ENCODE results near the gene SLC6A13. TPM values are rescaled to one million over a fixed set of nuclear protein-coding genes. Genes with fewer than 3 reads are reported as not detected.
A peak's percentile ranks its signal among the peaks of the same experiment; 100 is the strongest.

The SLC6A13 gene
- total RNA-seq, 3 donors from 2014 or later = 1.3 TPM; not detected in 2

GRCh38 chr12:208813-209212, 53.8 kb downstream of the SLC6A13 start:
- no peaks in the 10 kb centered on the region for H3K36me3 ChIP-seq
- no peak for TF ChIP-seq POLR2A (IDR thresholded peaks at IDR 0.05)
- TF ChIP-seq CTCF (IDR thresholded peaks at IDR 0.05) = no peak
- no peak for TF ChIP-seq POLR2AphosphoS5 (IDR thresholded peaks at IDR 0.05)
- H3K4me3 ChIP-seq = no peak overlapping the region
- no peaks in the 10 kb centered on the region for H3K4me1 ChIP-seq
- no peaks in the 10 kb centered on the region for H3K9me3 ChIP-seq
- intact Hi-C loops (cut with DNase I; ENCODE audit: low total_unique reads) = no loop called here
- DNase-seq (ENCODE audit: low spot score in 2 of 2) = no peak
- H3K27me3 ChIP-seq = peaks cover 0 to 2% of the 10 kb centered on the region in 2 donors
- H3K27ac ChIP-seq = no peak overlapping the region

- TF ChIP-seq CTCF (IDR thresholded peaks at IDR 0.05) (no peak), POLR2A (IDR thresholded peaks at IDR 0.05) (no peak), POLR2AphosphoS5 (IDR thresholded peaks at IDR 0.05) (no peak)
- intact Hi-C loops (cut with DNase I; ENCODE audit: low total_unique reads) = no loop called here
- no peaks in the 10 kb centered on the region for H3K36me3 ChIP-seq
- no peak overlapping the region for H3K27ac ChIP-seq
- no peak for DNase-seq (ENCODE audit: low spot score in 2 of 2)
- H3K4me1 ChIP-seq = no peaks in the 10 kb centered on the region
- no peaks in the 10 kb centered on the region for H3K9me3 ChIP-seq
- no peak overlapping the region for H3K4me3 ChIP-seq
- H3K27me3 ChIP-seq = no peaks in the 10 kb centered on the region
Observed at GRCh38 chr12:207804-208203, 54.8 kb downstream of the SLC6A13 start.

GRCh38 chr12:206746-207440, 55.7 kb downstream of the SLC6A13 start:
- TF ChIP-seq POLR2A (IDR thresholded peaks at IDR 0.05) = no peak
- TF ChIP-seq POLR2AphosphoS5 (IDR thresholded peaks at IDR 0.05) = no peak
- TF ChIP-seq CTCF (IDR thresholded peaks at IDR 0.05) = no peak
- no peaks in the 10 kb centered on the region for H3K9me3 ChIP-seq
- no peaks in the 10 kb centered on the region for H3K4me1 ChIP-seq
- DNase-seq (ENCODE audit: low spot score in 2 of 2) = no peak
- H3K4me3 ChIP-seq = no peak overlapping the region
- H3K27me3 ChIP-seq = no peaks in the 10 kb centered on the region
- intact Hi-C loops (cut with DNase I; ENCODE audit: low total_unique reads) = no loop called here
- H3K27ac ChIP-seq = no peak overlapping the region
- H3K36me3 ChIP-seq = no peaks in the 10 kb centered on the region

GRCh38 chr12:205026-205425, 57.6 kb downstream of the SLC6A13 start:
- TF ChIP-seq CTCF (IDR thresholded peaks at IDR 0.05) (no peak), POLR2A (IDR thresholded peaks at IDR 0.05) (no peak), POLR2AphosphoS5 (IDR thresholded peaks at IDR 0.05) (no peak)
- Histone ChIP-seq H3K9me3 (no peaks in the 10 kb centered on the region), H3K4me1 (no peaks in the 10 kb centered on the region), H3K27ac (no peak overlapping the region), H3K27me3 (no peaks in the 10 kb centered on the region), H3K36me3 (no peaks in the 10 kb centered on the region), H3K4me3 (no peak overlapping the region)
- intact Hi-C loops (cut with DNase I; ENCODE audit: low total_unique reads) = no loop called here
- DNase-seq (ENCODE audit: low spot score in 2 of 2) = no peak

GRCh38 chr12:204261-204678, 58.4 kb downstream of the SLC6A13 start:
- H3K27ac ChIP-seq = no peak overlapping the region
- no peak for DNase-seq (ENCODE audit: low spot score in 2 of 2)

More at GRCh38 chr12:204261-204678, 58.4 kb downstream of the SLC6A13 start:
- intact Hi-C loops (cut with DNase I; ENCODE audit: low total_unique reads) = no loop called here
- Histone ChIP-seq H3K4me1 (no peaks in the 10 kb centered on the region), H3K36me3 (no peaks in the 10 kb centered on the region), H3K9me3 (no peaks in the 10 kb centered on the region), H3K27me3 (no peaks in the 10 kb centered on the region), H3K4me3 (peak overlapping the region; percentile 48 to 74 (median 59))
- no peak for TF ChIP-seq POLR2A (IDR thresholded peaks at IDR 0.05)
- no peak for TF ChIP-seq POLR2AphosphoS5 (IDR thresholded peaks at IDR 0.05)
- TF ChIP-seq CTCF (IDR thresholded peaks at IDR 0.05) = no peak
